Esophagus muscularis mucosa (tissue), 4 donors: ENCODE results near the gene EBF3.

Experiments used
- CTCF ChIP-seq, 3 experiments: fragments of 200-600 bp in 2 of 3; fragments of 450-650 bp in 1 of 3; sonication (generic) in 2 of 3; IDR thresholded peaks; one replicate each; pipeline ENCODE4 v1.5.1; 2017 to 2019; ENCODE audit warnings: antibody characterized with exemption in 3 of 3, mild to moderate bottlenecking in 2 of 3, moderate library complexity in 1 of 3
- EP300 ChIP-seq: sonication (generic); formaldehyde crosslinking; IDR thresholded peaks from one replicate; pipeline ENCODE4 v1.6.1; 2017; ENCODE audit warnings: antibody characterized with exemption
- POLR2A ChIP-seq: fragments of 450-650 bp; IDR thresholded peaks from one replicate; pipeline ENCODE4 v1.6.1; 2017; ENCODE audit warnings: antibody characterized with exemption, moderate library complexity, mild to moderate bottlenecking, low read depth

- TF ChIP-seq CTCF (IDR thresholded peaks at IDR 0.05), result no peak
- TF ChIP-seq POLR2A, result no peak
- TF ChIP-seq EP300, result no peak
These were observed 103.7 kb downstream of the EBF3 start for GRCh38 chr10:129860396-129860795.
